Dermis microvascular lymphatic vessel endothelial cell (primary cell): Measurements from ENCODE around the gene RBP3. TPM values are rescaled to one million over a fixed set of nuclear protein-coding genes. Genes with fewer than 3 reads are reported as not detected.

ENCODE experiments used
- DNase-seq, 2 donors: peaks; one replicate each; pipeline versions ENCODE4 v3.0.0 to v3.0.0-alpha.2; 2010; ENCODE audit warnings: low read depth in 2 of 2
- total RNA-seq: library from RNA; depleted of rRNA; stranded (reverse); fragments of >200 nt; gene quantifications from 2 replicates; pipeline ENCODE4 v1.2.1, GENCODE V29; 2014

The RBP3 gene
- total RNA-seq, result not detected in 2 replicates

DNA sequence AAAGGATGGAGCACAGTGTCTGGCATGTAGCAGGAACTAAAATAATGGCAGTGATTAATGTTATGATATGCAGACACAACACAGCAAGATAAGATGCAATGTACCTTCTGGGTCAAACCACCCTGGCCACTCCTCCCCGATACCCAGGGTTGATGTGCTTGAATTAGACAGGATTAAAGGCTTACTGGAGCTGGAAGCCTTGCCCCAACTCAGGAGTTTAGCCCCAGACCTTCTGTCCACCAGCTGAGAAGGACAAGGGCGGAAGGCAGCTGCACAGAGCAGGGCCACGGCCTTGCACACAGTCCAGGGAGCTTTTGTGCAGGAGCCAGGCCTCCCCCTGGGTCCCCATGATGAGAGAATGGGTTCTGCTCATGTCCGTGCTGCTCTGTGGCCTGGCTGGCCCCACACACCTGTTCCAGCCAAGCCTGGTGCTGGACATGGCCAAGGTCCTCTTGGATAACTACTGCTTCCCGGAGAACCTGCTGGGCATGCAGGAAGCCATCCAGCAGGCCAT lies at the start of gene RBP3:
Gene RBP3, plus strand, starts transcription at position 226 of the 514 bp plus-strand sequence. Its CDS starts 122 bp downstream, at position 348.
- DNase-seq, result no peak

DNA sequence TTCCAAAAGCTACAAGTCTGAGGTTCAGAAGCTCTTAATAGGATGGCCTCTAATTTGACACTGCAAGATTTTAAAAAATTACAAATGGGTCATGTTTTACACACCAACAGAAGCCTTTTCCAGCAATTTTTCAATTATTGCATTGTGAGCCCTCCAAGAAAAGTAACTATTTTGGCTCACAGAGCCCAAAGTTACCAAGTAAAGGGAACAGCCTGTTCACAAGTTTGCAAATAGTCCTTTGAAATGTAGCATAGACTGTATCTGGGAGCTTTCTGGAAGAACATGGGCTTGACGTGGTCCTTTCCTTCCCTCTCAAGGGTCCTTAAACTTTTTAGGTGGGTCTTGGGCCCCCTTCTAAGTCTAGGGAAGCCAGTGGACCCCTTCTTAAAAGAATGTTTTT lies 49.4 kb upstream of the RBP3 start:
- no peak for DNase-seq

DNA sequence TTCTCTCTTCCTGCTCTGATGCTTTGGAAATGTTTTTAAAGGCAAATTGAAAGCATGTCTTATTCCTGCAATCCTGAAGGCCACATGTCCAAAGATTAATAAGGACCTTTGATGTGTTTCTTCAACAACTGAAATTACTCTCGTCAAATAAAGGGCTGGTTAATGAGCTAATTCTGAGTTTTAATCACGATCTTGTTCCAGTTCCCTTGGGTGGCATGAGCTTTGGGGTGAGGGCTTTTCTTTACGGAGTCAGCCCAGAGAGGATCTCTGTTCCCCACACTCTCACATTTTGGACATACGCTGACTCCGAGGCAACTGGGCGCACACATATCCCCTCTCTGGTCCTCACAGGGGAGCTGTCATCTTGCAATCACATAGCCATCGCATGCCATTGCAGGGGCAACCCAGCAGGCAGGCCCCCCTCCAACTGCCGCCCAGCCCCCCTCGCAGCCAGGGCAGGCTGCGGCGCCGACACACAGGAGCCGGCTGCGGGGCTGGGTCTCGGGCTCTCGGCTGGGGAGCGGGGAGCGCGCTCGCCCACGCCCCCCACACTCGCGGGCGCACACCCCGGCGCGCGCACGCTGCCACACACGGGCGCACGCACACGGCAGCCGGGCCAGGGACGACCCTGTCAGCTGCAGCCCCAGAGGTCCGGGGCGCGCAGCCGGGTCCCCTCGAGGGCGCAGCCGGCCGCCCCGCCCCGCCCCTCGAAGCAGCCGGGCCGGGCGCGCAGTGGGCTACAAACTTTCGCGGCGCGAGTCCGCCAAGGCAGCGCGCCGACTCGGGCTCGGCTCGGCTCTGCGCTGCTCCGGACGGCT lies 48.3 kb upstream of the RBP3 start, which contains the start of gene GDF10:
Gene GDF10, plus strand, starts transcription at position 587 of the 818 bp plus-strand sequence. CDS start 455 bp downstream, outside the sequence.
- DNase-seq, result no peak

DNA sequence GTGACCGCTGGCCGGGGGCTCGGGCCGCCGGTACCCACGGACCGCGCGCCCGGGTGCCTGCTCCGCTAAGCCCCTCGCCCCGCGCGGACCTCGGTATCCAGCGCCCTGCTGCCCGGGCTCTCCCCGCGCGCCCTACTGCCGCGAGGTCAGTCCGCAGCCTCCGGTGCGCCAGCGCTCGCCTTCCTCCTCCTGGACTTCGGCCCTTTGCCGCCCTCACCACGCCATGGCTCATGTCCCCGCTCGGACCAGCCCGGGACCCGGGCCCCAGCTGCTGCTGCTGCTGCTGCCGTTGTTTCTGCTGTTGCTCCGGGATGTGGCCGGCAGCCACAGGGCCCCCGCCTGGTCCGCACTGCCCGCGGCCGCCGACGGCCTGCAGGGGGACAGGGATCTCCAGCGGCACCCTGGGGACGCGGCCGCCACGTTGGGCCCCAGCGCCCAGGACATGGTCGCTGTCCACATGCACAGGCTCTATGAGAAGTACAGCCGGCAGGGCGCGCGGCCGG lies 47.7 kb upstream of the RBP3 start:
- no peak for DNase-seq

DNA sequence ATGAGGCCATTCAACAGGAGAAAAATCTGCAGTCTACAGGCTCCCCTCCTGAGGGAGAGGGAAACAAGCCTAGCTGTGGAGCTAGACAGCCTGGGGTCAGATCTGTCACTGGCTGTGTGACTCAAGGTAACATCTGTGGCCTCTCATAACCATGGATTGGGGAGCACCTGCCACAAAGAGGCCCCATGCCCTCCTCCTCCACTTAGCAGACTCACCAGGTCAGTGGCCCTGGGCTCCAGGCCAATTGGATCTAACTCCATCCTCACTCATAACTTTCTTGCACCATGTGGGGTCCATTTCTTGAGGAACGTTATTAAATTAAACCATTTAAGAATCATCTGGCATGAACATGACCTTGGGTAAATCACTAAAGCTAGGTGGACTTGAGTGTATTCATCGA lies 46.3 kb upstream of the RBP3 start:
- no peak for DNase-seq

DNA sequence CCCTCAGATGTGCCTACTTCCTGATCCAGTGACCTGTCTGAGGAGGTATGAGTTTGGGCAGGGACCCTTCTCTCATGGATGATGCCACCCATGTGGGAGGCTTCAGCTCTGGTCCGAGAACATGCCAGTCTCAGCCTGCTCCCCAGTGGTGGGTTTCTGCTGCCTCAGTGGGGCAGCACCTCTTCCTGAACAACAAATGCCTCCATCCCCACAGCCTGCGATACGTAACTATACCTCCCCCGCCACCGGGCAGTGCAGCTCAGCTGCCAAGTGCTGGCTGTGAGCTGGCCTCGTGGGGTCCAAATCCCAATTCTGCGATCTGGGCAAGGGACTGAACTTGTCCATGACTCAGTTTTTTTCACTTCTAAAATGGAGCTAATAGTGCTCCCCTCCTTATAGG lies 45.1 kb upstream of the RBP3 start:
- DNase-seq, result no peak

DNA sequence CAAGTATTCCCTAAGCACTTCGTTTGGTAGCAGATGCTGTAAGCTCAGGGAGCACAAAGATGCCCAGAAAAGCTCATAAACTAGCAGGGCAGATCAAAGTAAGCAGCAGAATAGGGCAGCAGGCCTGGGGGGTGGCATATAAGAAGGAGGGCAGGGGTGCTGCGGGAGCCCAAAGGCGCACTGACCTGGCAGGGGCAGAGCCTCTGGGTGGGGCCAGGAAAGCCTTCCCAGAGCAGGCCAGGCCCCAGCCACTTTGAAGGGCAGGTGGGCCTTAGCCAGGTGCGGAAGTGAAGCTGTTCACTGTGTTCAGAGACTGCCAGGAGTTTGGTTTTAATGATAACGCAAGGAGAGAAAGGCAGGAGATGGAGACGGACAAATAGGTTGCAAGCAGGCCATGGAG lies 44.3 kb upstream of the RBP3 start:
- DNase-seq, result no peak

DNA sequence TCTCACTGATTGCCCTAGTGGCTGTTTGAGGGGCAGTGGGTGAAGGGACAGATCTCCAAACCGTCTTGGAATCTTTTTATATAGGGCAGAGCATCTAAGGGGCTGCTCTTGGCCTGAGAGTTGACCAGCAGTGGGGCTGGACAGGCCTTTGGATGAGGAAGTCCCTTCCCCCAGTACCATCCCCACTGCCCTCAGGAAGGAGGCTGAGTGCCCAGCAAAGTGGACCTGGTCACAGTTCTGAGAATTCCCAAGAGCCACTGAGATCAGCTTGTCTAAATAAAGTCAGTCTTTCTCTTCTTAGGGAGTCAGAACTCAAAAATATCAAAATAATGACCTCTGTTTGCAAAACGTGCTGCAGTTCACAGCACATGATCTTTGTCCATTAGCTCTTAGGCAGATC lies 42.6 kb upstream of the RBP3 start:
- no peak for DNase-seq

DNA sequence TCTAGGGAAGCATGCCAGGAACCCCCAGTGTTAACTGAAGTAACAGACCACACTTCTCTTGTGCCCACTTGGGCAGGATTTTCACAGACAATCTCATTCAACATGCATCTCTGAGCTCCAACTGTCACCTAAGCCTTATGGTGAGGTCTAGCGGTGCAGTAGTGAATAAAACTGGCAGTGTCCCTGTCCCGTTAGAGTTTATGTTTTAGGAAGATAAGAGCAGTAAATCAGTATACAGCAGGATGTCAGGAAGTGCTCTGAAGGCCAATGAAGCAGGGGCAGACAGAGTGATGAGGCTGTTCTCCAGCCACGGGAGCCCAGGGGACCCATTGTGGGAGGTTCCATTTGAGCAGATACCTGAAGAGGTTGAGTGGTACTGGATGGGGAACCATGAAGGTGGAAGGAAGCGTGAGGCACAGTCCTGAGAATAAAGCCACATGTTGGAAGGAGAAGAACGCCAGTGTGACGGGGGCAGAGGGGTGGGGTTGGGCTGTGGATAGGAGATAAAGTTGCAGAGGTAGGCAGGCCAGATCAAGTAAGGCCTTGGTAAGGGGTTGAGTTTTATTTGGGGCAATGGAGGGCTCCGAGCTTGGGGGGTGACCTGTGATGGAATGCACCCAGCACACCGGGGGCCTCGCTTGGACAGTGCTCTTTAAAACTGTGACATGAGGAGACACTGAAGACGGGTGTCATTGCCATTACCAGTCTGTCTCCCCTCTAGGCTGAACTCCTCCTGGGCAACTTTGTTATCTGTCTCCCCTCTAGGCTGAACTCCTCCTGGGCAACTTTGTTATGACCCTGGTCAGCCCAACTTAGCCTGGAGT lies 41.6 kb upstream of the RBP3 start:
- DNase-seq, result no peak

DNA sequence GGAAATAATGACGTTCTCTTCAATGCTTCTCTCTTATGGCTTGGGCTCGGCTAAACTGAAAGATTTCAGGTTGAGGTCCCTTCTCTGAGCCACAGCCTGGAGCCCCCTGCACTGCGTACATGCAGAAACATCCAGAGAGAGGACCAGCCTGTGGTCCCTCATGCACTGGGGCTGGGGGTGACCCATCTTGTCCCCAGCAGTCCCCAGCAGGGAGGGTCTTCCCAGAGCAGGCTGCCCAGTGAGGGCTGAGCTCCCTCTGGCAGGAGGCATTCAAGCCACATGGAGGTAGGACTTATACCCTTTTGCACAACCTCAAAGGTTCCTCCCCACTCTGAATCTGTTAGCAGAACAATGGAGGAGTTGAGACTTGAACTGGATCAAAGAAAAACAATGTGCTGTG lies 40.8 kb upstream of the RBP3 start:
- DNase-seq, result no peak

DNA sequence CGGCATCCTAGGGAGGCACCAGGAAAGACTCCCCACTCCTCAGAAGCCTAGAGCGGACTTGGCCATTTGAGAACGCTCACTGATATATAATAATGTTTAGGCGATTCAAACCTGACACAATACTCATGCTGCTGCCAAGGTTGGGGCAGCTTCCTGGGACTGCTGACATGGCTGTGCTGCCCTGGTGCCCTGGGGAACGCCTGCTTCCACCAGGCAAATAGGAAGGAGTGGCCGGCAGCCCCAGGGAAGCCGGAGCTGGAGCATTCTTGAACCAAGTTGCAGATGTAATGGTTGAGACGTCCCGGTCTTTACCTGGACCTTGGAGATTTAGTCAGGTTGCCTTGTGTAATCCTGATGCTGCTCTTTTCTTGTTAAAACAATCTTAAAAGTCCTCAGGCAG lies 39.4 kb upstream of the RBP3 start:
- DNase-seq, result no peak

DNA sequence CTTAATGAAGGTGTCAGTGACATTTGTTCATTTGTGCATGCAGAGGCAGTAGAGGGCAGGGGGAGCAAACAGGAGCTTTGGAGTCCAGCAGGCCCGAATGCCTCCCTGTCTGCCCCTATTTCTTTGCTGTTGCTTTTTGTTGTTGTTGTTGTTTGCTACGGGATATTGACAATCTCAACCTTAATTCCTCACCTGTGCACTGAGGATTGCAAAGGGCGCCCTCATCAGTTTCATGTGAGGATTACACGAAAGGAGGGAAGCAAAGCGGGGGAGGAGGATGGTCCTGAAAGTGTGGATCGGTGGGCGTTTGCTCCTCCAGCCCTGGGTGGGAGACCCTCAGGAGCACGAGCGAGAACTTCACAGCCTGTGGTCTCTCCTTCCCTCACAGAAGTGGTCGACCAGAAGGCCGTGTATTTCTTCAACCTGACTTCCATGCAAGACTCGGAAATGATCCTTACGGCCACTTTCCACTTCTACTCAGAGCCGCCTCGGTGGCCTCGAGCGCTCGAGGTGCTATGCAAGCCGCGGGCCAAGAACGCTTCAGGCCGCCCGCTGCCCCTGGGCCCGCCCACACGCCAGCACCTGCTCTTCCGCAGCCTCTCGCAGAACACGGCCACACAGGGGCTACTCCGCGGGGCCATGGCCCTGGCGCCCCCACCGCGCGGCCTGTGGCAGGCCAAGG lies 38.6 kb upstream of the RBP3 start:
- no peak for DNase-seq

DNA sequence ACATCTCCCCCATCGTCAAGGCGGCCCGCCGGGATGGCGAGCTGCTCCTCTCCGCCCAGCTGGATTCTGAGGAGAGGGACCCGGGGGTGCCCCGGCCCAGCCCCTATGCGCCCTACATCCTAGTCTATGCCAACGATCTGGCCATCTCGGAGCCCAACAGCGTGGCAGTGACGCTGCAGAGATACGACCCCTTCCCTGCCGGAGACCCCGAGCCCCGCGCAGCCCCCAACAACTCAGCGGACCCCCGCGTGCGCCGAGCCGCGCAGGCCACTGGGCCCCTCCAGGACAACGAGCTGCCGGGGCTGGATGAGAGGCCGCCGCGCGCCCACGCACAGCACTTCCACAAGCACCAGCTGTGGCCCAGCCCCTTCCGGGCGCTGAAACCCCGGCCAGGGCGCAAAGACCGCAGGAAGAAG lies 38.1 kb upstream of the RBP3 start:
- no peak for DNase-seq

DNA sequence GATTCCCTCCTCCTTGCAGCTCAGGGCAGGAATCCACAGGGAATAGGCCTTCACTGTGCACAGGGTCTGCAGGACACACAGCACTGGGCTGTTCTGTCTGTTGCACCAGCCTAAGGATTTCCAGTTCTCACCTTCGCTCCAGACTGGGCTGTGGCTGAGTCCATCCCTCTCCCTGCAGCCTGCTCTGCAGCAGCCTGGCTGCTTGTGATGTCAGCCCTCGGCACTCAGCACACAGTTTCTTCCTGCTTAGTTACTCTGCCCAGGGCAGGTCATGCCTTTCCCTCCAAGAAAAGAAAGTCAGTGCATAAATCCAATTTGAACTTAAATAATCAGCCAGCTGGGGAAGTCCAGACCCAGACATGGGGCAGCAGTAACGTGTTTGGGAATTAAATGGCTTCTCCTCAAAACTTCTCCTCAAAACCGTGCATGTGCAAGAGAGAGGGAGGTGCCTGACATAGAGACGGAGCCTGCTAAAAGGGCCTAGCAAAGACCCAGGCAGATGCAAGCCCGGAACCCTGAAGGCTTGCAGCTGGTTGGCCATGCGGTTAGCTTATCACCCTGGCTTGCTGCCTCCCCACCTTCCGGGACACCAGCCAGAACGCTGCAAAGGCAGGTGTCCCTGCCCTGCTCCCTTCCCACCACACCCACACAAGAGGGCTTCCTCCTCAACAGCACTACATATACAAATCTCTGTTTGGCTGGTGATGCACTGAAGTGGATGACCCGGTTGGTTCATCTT lies 36.8 kb upstream of the RBP3 start:
- no peak for DNase-seq

DNA sequence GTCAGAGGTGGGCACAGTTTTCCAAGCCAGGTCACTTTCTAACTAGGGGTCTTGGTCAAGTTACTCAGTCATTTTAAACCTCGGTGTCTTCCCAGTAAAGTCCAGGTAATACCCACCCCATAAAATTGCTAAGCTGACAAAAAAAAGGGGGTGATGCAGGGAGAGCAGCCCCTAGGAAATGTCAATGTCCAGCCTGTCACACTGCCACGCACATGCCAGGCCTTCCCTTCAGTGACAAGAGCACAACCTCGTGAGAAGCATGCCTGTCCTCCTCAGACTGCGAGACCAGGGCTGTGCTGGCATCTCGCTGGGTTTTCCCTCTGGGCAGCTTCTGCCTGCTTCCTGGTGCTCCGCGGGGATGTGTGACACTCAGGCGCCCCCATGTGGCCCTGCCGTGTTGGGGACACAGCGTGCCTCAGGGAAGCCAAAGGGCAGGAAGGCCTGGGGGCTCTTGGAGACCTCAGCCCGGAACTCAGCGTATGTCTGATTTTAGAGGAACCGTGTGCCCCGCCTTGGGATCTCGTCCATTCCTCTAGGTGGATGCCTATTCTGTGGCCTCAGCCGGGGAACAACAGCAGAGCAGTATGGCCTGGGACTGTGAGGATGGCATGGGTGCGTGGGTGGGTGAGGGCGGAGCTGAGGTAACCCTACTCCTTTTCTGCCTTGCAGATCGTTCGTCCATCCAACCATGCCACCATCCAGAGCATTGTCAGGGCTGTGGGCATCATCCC lies 36.1 kb upstream of the RBP3 start:
- peak; percentile 35 to 62 for DNase-seq

DNA sequence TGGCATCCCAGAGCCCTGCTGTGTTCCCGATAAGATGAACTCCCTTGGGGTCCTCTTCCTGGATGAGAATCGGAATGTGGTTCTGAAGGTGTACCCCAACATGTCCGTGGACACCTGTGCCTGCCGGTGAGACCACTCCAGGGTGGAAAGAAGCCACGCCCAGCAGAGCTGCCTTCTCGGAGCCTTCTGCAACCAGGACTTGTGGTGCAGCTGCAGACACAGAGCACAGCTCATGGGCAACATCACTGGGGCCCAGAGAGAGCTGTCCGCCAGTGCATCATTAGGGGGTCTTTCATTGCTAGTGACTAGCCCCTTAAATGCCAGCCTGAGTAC lies 35.5 kb upstream of the RBP3 start:
- no peak for DNase-seq

DNA sequence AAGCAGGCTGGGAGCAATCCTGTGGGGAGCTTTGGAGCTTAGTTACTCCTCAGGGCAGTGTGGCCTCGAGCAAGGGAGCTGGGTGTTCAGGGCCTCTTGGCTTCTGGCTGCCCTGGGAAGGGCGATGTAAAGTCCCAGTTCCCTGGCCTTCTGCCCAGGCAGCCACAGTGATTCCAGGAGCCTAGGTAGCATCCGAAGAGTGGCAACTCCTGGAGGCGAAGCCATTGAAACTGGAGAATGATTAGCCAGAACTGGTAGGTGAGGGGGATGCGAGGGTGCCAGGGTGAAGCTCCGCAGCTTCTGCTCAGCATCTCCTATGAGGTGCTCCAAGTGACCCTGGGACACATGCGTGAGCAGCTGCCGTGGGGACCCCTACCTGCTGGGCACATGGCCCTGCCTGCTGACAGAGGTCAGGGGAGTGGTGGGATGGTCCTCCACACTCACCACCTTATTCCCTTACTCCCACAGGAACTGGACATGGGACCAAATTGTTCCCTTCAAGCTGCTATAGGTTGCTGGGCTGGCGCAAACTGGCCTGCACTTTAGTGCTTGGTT lies 33.7 kb upstream of the RBP3 start:
- no peak for DNase-seq

DNA sequence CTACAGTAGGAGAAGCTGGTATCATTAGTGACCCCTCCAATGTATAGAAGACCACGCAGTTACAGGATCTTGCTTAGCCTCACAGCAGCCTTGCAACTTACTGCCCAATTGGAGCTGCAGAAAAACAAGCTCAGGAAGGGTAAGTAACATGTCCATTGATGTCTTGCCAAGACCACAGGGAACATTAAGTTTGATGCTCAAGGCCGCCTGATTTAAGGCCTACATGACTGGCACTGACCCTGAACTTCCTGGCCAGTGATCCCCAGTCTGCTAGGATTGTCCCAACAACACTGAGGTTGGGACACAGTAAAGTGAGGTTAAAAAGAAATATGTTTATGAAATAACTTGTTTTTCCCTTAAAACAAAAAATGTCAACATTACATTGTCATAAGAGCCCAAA lies 32.7 kb upstream of the RBP3 start:
- no peak for DNase-seq

DNA sequence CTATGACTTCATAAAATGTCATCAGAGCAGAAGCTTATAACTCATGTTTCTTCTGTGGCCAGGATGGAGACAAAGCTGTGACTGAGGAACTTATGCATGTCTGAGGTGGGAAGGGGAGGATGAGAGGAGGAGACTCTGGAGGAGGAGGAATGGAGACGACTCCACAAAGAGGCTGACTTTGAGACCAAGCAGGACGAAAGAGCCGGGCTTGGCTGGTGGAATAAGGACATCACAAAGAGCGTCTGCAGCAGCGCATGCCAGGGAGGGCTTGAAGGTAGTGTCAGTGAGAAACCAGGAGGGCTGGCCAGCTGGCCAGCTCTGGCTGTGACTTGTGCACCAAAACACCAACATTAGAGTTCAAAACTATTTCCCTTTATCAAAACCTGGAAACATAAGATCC lies 32.0 kb upstream of the RBP3 start:
- no peak for DNase-seq

DNA sequence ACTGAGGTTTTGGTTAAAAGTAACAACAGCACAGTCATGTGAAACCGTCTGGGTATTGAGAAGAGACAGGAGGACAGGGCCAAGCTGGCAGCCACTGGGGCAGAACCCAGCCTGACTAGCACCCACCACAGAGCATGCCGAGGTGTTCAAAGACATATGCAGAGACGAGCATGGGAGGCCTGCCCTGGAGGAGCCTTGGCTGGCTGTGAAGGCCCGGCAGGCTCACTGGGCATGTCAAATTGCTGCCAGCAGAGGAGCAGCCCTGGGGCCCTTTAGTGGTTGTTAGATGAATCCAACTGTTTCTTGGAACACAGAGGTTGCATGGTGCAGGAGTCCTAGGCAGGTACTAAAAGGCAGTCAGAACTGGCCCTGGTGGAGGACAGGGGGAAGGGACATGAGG lies 30.9 kb upstream of the RBP3 start:
- DNase-seq, result no peak
